ENCODE results near the gene INTS7.

INTS7 gene

GRCh38 chr1:211973541-211973940, 61.8 kb downstream of the INTS7 start:
- TF ChIP-seq EP300 (IDR thresholded peaks at IDR 0.05; ENCODE audit: borderline replicate concordance) (no peak), TAF1 (IDR thresholded peaks at IDR 0.05; ENCODE audit: low read depth) (no peak), REST (IDR thresholded peaks at IDR 0.05; ENCODE audit: low read depth) (no peak), YY1 (IDR thresholded peaks at IDR 0.05; ENCODE audit: low read depth) (no peak), MAX (IDR thresholded peaks at IDR 0.05) (no peak), USF1 (IDR thresholded peaks at IDR 0.05) (no peak), CREB1 (IDR thresholded peaks at IDR 0.05; ENCODE audit: low read depth) (no peak), EGR1 (IDR thresholded peaks at IDR 0.05) (no peak), TEAD4 (IDR thresholded peaks at IDR 0.05) (no peak), RAD21 (IDR thresholded peaks at IDR 0.05; ENCODE audit: low read depth) (no peak), TCF12 (IDR thresholded peaks at IDR 0.05; ENCODE audit: low read depth) (no peak), ZBTB7A (IDR thresholded peaks at IDR 0.05; ENCODE audit: low read depth) (no peak), CEBPB (IDR thresholded peaks at IDR 0.05) (no peak), FOXM1 (IDR thresholded peaks at IDR 0.05; ENCODE audit: borderline replicate concordance, low read depth) (no peak), NFIC (IDR thresholded peaks at IDR 0.05) (no peak)

- TF ChIP-seq FOXM1 (IDR thresholded peaks at IDR 0.05; ENCODE audit: borderline replicate concordance, low read depth): no peak
- TF ChIP-seq EP300 (IDR thresholded peaks at IDR 0.05; ENCODE audit: borderline replicate concordance): no peak
- no peak for TF ChIP-seq ZBTB7A (IDR thresholded peaks at IDR 0.05; ENCODE audit: low read depth)
- TF ChIP-seq EGR1 (IDR thresholded peaks at IDR 0.05): no peak
- no peak for TF ChIP-seq NFIC (IDR thresholded peaks at IDR 0.05)
- TF ChIP-seq YY1 (IDR thresholded peaks at IDR 0.05; ENCODE audit: low read depth): no peak
- no peak for TF ChIP-seq CEBPB (IDR thresholded peaks at IDR 0.05)
- TF ChIP-seq USF1 (IDR thresholded peaks at IDR 0.05): no peak
- TF ChIP-seq REST (IDR thresholded peaks at IDR 0.05; ENCODE audit: low read depth): no peak
- no peak for TF ChIP-seq MAX (IDR thresholded peaks at IDR 0.05)
Observed at GRCh38 chr1:211968200-211968834, 67.0 kb downstream of the INTS7 start.

GRCh38 chr1:211967704-211968103, 67.7 kb downstream of the INTS7 start:
- TF ChIP-seq TAF1 (IDR thresholded peaks at IDR 0.05; ENCODE audit: low read depth) (no peak), TEAD4 (IDR thresholded peaks at IDR 0.05) (no peak)

GRCh38 chr1:211965108-211965805, 70.1 kb downstream of the INTS7 start:
- TF ChIP-seq ZBTB7A (IDR thresholded peaks at IDR 0.05; ENCODE audit: low read depth) (no peak), USF1 (IDR thresholded peaks at IDR 0.05) (no peak), CEBPB (IDR thresholded peaks at IDR 0.05) (no peak), YY1 (IDR thresholded peaks at IDR 0.05; ENCODE audit: low read depth) (no peak), TCF12 (IDR thresholded peaks at IDR 0.05; ENCODE audit: low read depth) (no peak), REST (IDR thresholded peaks at IDR 0.05; ENCODE audit: low read depth) (no peak), MAX (IDR thresholded peaks at IDR 0.05) (no peak), EGR1 (IDR thresholded peaks at IDR 0.05) (no peak), TEAD4 (IDR thresholded peaks at IDR 0.05) (no peak), TAF1 (IDR thresholded peaks at IDR 0.05; ENCODE audit: low read depth) (no peak), EP300 (IDR thresholded peaks at IDR 0.05; ENCODE audit: borderline replicate concordance) (no peak), NFIC (IDR thresholded peaks at IDR 0.05) (no peak), CREB1 (IDR thresholded peaks at IDR 0.05; ENCODE audit: low read depth) (no peak), FOXM1 (IDR thresholded peaks at IDR 0.05; ENCODE audit: borderline replicate concordance, low read depth) (no peak), RAD21 (IDR thresholded peaks at IDR 0.05; ENCODE audit: low read depth) (no peak)
